Cardiac muscle cell (in vitro differentiated cells and primary cell): ENCODE data around the gene ATP5PO. TPM values are rescaled to one million over a fixed set of nuclear protein-coding genes. Genes with fewer than 3 reads are reported as not detected.

Source experiments
- DNase-seq, 2 donors: peaks; one replicate each; pipeline versions ENCODE4 v3.0.0 to v3.0.0-alpha.2; 2010 to 2017; ENCODE audit warnings: low read depth in 1 of 2, low spot score in 1 of 2
- H3K27ac ChIP-seq: fragments of 200-600 bp; sonication (generic); 2 replicates; pipeline ENCODE4 v1.5.1; 2016
- H3K27me3 ChIP-seq: fragments of 200-600 bp; sonication (generic); 2 replicates; pipeline ENCODE4 v1.6.0; 2016; ENCODE audit warnings: control low read depth
- H3K36me3 ChIP-seq: fragments of 200-600 bp; sonication (generic); 2 replicates; pipeline ENCODE4 v1.5.1; 2016; ENCODE audit warnings: control low read depth
- H3K4me1 ChIP-seq: fragments of 200-600 bp; sonication (generic); 2 replicates; pipeline ENCODE4 v1.8.1; 2017; ENCODE audit warnings: low read depth, mild to moderate bottlenecking, mixed run types
- H3K4me3 ChIP-seq: fragments of 200-600 bp; sonication (generic); 2 replicates; pipeline ENCODE4 v1.5.1; 2016; ENCODE audit warnings: mild to moderate bottlenecking
- H3K9me3 ChIP-seq: fragments of 200-600 bp; sonication (generic); 2 replicates; pipeline ENCODE4 v1.5.1; 2017; ENCODE audit warnings: low read depth, mild to moderate bottlenecking, control low read depth
- polyA plus RNA-seq: library from polyadenylated mRNA; unstranded; fragments of >200 nt; fragmentation: Nextera tagmentation; extraction: Ambion mirVana; gene quantifications from 2 replicates; pipeline ENCODE4 v1.2.1, GENCODE V29; 2016
- total RNA-seq: library from RNA; depleted of rRNA; stranded (reverse); fragments of >200 nt; gene quantifications from 2 replicates; pipeline ENCODE4 v1.2.3, GENCODE V29; 2016
- TF ChIP-seq, protein P1 (sequence below): IDR thresholded peaks from 2 replicates; pipeline ENCODE4 v1.5.1; 2012; ENCODE audit warnings: low read depth, mild to moderate bottlenecking, low read length

ATP5PO gene
- total and polyA plus RNA-seq, 2 experiments from 2014 or later = 251 to 1,053 TPM

GRCh38 chr21:33916200-33916567 is 580 bp upstream of the ATP5PO start:
- DNase-seq = no peak

GRCh38 chr21:33914188-33914587 is 1.4 kb downstream of the ATP5PO start:
- H3K4me1 ChIP-seq = peaks cover 29% of the 10 kb centered on the region
- DNase-seq = no peak
- H3K27me3 ChIP-seq = no peaks in the 10 kb centered on the region
- H3K27ac ChIP-seq = no peak overlapping the region
- H3K9me3 ChIP-seq = no peaks in the 10 kb centered on the region
- H3K4me3 ChIP-seq = peak overlapping the region; percentile 81
- peaks cover 28% of the 10 kb centered on the region for H3K36me3 ChIP-seq
- TF ChIP-seq, protein P1, sequence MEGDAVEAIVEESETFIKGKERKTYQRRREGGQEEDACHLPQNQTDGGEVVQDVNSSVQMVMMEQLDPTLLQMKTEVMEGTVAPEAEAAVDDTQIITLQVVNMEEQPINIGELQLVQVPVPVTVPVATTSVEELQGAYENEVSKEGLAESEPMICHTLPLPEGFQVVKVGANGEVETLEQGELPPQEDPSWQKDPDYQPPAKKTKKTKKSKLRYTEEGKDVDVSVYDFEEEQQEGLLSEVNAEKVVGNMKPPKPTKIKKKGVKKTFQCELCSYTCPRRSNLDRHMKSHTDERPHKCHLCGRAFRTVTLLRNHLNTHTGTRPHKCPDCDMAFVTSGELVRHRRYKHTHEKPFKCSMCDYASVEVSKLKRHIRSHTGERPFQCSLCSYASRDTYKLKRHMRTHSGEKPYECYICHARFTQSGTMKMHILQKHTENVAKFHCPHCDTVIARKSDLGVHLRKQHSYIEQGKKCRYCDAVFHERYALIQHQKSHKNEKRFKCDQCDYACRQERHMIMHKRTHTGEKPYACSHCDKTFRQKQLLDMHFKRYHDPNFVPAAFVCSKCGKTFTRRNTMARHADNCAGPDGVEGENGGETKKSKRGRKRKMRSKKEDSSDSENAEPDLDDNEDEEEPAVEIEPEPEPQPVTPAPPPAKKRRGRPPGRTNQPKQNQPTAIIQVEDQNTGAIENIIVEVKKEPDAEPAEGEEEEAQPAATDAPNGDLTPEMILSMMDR = no peak

More at GRCh38 chr21:33916200-33916567, 580 bp upstream of the ATP5PO start:
- Histone ChIP-seq H3K36me3 (peaks cover 16% of the 10 kb centered on the region), H3K27me3 (no peaks in the 10 kb centered on the region), H3K27ac (no peak overlapping the region), H3K9me3 (no peaks in the 10 kb centered on the region), H3K4me1 (peaks cover 11% of the 10 kb centered on the region), H3K4me3 (peak overlapping the region; percentile 81)
- TF ChIP-seq, protein P1 = no peak

DNA sequence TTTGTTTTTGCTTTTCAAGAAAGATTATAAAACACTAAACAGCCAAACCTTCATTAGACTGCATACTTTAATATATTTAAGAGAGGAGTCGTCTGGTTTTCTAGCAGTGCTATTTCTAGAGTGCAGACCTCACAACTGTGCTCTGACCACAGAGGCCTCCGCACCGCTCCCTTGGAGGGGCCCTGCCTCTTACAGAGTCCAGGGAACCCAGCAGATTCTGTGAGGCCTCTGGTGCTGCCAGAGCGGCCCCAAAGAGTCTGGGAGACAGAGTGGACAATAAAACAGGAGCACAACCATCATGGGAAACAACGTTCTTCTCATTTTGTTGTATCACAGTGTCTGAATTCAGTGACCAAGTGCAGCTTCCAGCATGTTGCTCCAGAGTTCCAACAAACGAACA is 5.8 kb downstream of the ATP5PO start:
- Histone ChIP-seq H3K9me3 (no peaks in the 10 kb centered on the region), H3K4me3 (no peak overlapping the region), H3K4me1 (peaks cover 29% of the 10 kb centered on the region), H3K27ac (peak overlapping the region; percentile 88), H3K27me3 (no peaks in the 10 kb centered on the region), H3K36me3 (peaks cover 69% of the 10 kb centered on the region)
- DNase-seq = peak in 1 of 2 donors; percentile 49
- TF ChIP-seq, protein P1 = no peak

DNA sequence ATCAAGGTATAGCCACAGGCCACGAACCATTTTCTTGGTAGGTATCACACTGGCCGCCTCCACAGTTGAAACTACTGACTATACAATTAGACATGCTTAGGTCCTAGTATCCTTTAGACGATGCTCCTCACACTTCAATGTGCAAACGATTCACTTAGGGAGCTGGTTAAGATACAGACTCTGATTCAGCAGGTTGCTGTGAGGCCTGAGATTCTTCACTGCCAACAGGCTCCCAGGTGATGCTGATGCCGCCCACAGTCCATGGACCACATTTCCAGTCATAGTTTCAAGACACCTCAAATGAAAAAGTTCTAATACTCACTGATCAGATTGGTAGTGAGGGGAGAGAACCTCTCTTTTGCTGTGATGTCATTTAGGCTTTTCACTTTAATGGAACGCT is 6.8 kb downstream of the ATP5PO start:
- no peak for DNase-seq
- H3K4me1 ChIP-seq = peaks cover 20% of the 10 kb centered on the region
- TF ChIP-seq, protein P1 = no peak
- H3K36me3 ChIP-seq = peaks cover 78% of the 10 kb centered on the region
- no peak overlapping the region for H3K4me3 ChIP-seq
- H3K27me3 ChIP-seq = no peaks in the 10 kb centered on the region
- no peaks in the 10 kb centered on the region for H3K9me3 ChIP-seq
- H3K27ac ChIP-seq = no peak overlapping the region

DNA sequence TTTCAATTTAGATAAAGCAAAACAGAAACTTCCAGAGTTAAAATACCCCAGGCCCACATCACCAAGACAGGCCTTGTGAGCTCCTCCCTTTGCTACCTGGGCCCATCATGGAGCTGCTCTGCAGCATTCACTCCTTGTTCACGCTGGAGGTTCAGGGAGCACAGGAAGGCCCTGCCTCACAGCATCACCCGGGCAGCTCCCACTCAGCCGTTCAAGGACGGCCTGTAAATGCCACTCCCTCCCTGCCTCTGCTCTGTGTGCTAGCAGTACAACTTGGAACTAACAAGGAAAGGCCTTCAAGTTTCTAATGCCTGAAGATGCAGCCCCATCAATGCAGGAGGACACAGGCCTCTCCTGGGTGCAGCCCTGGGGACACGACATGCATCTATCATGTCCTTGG is 11.6 kb downstream of the ATP5PO start:
- DNase-seq = no peak
- H3K4me1 ChIP-seq = no peaks in the 10 kb centered on the region
- peak overlapping the region; percentile 64 for H3K27ac ChIP-seq
- H3K27me3 ChIP-seq = no peaks in the 10 kb centered on the region
- H3K9me3 ChIP-seq = no peaks in the 10 kb centered on the region
- peaks cover 59% of the 10 kb centered on the region for H3K36me3 ChIP-seq
- TF ChIP-seq, protein P1 = no peak
- no peak overlapping the region for H3K4me3 ChIP-seq

- Histone ChIP-seq H3K4me3 (no peak overlapping the region), H3K27me3 (no peaks in the 10 kb centered on the region), H3K36me3 (peaks cover 42% of the 10 kb centered on the region), H3K4me1 (no peaks in the 10 kb centered on the region), H3K9me3 (no peaks in the 10 kb centered on the region), H3K27ac (peak overlapping the region; percentile 37)
- TF ChIP-seq, protein P1 = no peak
- DNase-seq = no peak
These were observed 13.3 kb downstream of the ATP5PO start for GRCh38 chr21:33902349-33902748.
